HEK293 (cell line): ENCODE results near the gene LDHD.

ENCODE experiments used
- CTCF ChIP-seq: fragments of 450-650 bp; formaldehyde crosslinking; IDR thresholded peaks from 2 replicates; pipeline ENCODE4 v1.5.1; 2016; ENCODE audit warnings: missing biosample characterization, missing genetic modification characterization
- EGR2 ChIP-seq: fragments of 450-650 bp; formaldehyde crosslinking; IDR thresholded peaks from 2 replicates; pipeline ENCODE4 v1.5.1; 2016; ENCODE audit warnings: low read depth, missing biosample characterization, missing genetic modification characterization
- GLIS1 ChIP-seq: fragments of 450-650 bp; formaldehyde crosslinking; IDR thresholded peaks from 2 replicates; pipeline ENCODE4 v1.5.1; 2016; ENCODE audit warnings: missing biosample characterization, missing genetic modification characterization
- KLF17 ChIP-seq: fragments of 450-650 bp; formaldehyde crosslinking; IDR thresholded peaks from 2 replicates; pipeline ENCODE4 v1.5.1; 2016; ENCODE audit warnings: missing biosample characterization, missing genetic modification characterization
- KLF7 ChIP-seq: fragments of 450-650 bp; formaldehyde crosslinking; IDR thresholded peaks from 2 replicates; pipeline ENCODE4 v1.5.1; 2016; ENCODE audit warnings: missing biosample characterization, missing genetic modification characterization, borderline replicate concordance
- PRDM10 ChIP-seq: fragments of 450-650 bp; formaldehyde crosslinking; IDR thresholded peaks from 2 replicates; pipeline ENCODE4 v1.5.1; 2016; ENCODE audit warnings: missing biosample characterization, missing genetic modification characterization
- YY2 ChIP-seq: fragments of 450-650 bp; formaldehyde crosslinking; IDR thresholded peaks from 2 replicates; pipeline ENCODE4 v1.5.1; 2016; ENCODE audit warnings: missing biosample characterization, missing genetic modification characterization
- ZBTB10 ChIP-seq: fragments of 450-650 bp; formaldehyde crosslinking; IDR thresholded peaks from 2 replicates; pipeline ENCODE4 v1.5.1; 2016; ENCODE audit warnings: missing biosample characterization, missing genetic modification characterization
- ZBTB17 ChIP-seq: fragments of 450-650 bp; formaldehyde crosslinking; IDR thresholded peaks from 2 replicates; pipeline ENCODE4 v1.5.1; 2016; ENCODE audit warnings: missing biosample characterization, missing genetic modification characterization
- ZBTB8A ChIP-seq: fragments of 450-650 bp; formaldehyde crosslinking; IDR thresholded peaks from 2 replicates; pipeline ENCODE4 v1.5.1; 2016; ENCODE audit warnings: missing biosample characterization, missing genetic modification characterization
- ZNF10 ChIP-seq: fragments of 450-650 bp; formaldehyde crosslinking; IDR thresholded peaks from 2 replicates; pipeline ENCODE4 v1.5.1; 2017; ENCODE audit warnings: missing biosample characterization, missing genetic modification characterization
- ZNF175 ChIP-seq: fragments of 450-650 bp; formaldehyde crosslinking; IDR thresholded peaks from 2 replicates; pipeline ENCODE4 v1.5.1; 2016; ENCODE audit warnings: missing biosample characterization, missing genetic modification characterization
- ZNF2 ChIP-seq: fragments of 450-650 bp; formaldehyde crosslinking; IDR thresholded peaks from 2 replicates; pipeline ENCODE4 v1.5.1; 2016; ENCODE audit warnings: missing biosample characterization, missing genetic modification characterization
- ZNF324 ChIP-seq: fragments of 450-650 bp; formaldehyde crosslinking; IDR thresholded peaks from 2 replicates; pipeline ENCODE4 v1.5.1; 2016; ENCODE audit warnings: missing biosample characterization, missing genetic modification characterization
- ZNF423 ChIP-seq: fragments of 450-650 bp; formaldehyde crosslinking; IDR thresholded peaks from 2 replicates; pipeline ENCODE4 v1.5.1; 2016; ENCODE audit warnings: missing biosample characterization, missing genetic modification characterization
- ZNF501 ChIP-seq: fragments of 450-650 bp; formaldehyde crosslinking; IDR thresholded peaks from 2 replicates; pipeline ENCODE4 v1.5.1; 2016; ENCODE audit warnings: missing biosample characterization, missing genetic modification characterization
- ZNF514 ChIP-seq: fragments of 450-650 bp; formaldehyde crosslinking; IDR thresholded peaks from 2 replicates; pipeline ENCODE4 v1.5.1; 2016; ENCODE audit warnings: missing biosample characterization, missing genetic modification characterization
- ZNF560 ChIP-seq: fragments of 450-650 bp; formaldehyde crosslinking; IDR thresholded peaks from 2 replicates; pipeline ENCODE4 v1.5.1; 2017; ENCODE audit warnings: missing biosample characterization, missing genetic modification characterization, borderline replicate concordance
- ZNF561 ChIP-seq: fragments of 450-650 bp; IDR thresholded peaks from 2 replicates; pipeline ENCODE4 v1.5.1; 2018; ENCODE audit warnings: missing biosample characterization, missing genetic modification characterization, borderline replicate concordance
- ZNF600 ChIP-seq: fragments of 450-650 bp; formaldehyde crosslinking; IDR thresholded peaks from 2 replicates; pipeline ENCODE4 v1.5.1; 2016; ENCODE audit warnings: missing biosample characterization, missing genetic modification characterization
- ZNF76 ChIP-seq: fragments of 450-650 bp; formaldehyde crosslinking; IDR thresholded peaks from 2 replicates; pipeline ENCODE4; 2016; ENCODE audit warnings: low read depth, missing biosample characterization, missing genetic modification characterization, borderline replicate concordance
- TF ChIP-seq, protein P1 (sequence below): fragments of 450-650 bp; formaldehyde crosslinking; IDR thresholded peaks from 2 replicates; pipeline ENCODE4 v1.5.1; 2016; ENCODE audit warnings: missing biosample characterization, missing genetic modification characterization
- TF ChIP-seq, protein P2 (sequence below): fragments of 450-650 bp; formaldehyde crosslinking; IDR thresholded peaks from 2 replicates; pipeline ENCODE4 v1.5.1; 2016; ENCODE audit warnings: missing biosample characterization, missing genetic modification characterization

LDHD gene

DNA sequence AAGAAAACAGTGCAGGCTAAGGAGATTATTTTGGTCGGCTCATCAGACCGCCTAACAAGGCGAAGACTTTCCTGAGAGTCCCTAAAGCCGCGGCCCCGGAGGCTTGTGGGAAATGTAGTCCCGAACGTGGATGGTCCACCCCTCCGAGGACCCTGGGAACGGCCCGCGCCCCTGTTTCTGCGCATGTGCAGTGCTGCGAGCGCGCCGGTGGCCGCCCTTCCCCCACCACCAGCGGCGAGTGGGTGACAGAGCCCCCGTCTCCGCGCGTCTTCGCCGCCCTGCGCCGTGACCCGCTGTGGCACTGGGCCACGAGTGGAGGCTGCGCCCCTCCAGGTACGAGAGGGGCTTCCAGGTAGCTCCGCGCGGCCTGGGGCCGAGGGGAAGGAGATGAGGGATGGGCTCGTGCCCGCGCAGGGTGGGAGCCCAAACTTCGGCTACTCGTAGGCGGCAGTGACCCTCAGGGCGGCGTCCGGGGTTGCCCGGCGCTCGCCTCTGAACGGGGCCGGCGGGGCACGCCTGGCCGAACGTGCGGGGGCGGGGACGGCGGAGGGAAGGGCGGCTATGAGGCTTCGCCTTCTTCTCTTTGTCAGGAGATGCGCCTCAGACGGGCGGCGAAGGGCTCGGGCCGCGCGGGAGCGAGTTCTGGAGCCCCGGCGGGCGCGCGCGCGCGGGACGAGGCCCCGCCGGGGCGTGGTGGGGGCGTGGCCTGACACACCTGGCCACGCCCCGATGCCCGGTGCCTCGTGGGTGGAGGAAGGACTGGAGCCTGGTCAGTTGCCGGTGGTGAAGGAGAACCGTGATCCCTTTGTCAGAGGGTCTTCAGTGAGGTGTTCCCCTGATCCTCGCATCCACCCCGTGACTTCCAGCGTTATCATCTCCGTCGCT lies 32.0 kb upstream of the LDHD start, which contains the start of gene ZFP1 (continued):
- TF ChIP-seq CTCF (tag by site-specific recombination) = peak; percentile 47
- TF ChIP-seq, protein P1, sequence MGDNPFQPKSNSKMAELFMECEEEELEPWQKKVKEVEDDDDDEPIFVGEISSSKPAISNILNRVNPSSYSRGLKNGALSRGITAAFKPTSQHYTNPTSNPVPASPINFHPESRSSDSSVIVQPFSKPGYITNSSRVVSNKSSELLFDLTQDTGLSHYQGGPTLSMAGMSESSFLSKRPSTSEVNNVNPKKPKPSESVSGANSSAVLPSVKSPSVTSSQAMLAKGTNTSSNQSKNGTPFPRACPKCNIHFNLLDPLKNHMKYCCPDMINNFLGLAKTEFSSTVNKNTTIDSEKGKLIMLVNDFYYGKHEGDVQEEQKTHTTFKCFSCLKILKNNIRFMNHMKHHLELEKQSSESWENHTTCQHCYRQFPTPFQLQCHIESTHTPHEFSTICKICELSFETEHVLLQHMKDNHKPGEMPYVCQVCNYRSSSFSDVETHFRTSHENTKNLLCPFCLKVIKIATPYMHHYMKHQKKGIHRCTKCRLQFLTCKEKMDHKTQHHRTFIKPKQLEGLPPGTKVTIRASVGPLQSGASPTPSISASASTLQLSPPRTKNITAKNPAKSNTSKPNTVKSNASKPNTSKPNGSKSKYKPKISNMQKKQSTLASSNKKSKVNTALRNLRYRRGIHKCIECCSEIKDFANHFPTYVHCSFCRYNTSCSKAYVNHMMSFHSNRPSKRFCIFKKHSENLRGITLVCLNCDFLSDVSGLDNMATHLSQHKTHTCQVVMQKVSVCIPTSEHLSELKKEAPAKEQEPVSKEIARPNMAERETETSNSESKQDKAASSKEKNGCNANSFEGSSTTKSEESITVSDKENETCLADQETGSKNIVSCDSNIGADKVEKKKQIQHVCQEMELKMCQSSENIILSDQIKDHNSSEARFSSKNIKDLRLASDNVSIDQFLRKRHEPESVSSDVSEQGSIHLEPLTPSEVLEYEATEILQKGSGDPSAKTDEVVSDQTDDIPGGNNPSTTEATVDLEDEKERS (tag by site-specific recombination) = no peak
- TF ChIP-seq ZNF501 (tag by site-specific recombination) = peak; percentile 91
- TF ChIP-seq KLF7 (tag by site-specific recombination) = peak; percentile 80; the same call in 1 of the 2 replicates
- TF ChIP-seq ZNF600 (tag by site-specific recombination) = no peak
- TF ChIP-seq GLIS1 (tag by site-specific recombination) = peak; percentile 53; the same call in 1 of the 2 replicates
- TF ChIP-seq, protein P2, sequence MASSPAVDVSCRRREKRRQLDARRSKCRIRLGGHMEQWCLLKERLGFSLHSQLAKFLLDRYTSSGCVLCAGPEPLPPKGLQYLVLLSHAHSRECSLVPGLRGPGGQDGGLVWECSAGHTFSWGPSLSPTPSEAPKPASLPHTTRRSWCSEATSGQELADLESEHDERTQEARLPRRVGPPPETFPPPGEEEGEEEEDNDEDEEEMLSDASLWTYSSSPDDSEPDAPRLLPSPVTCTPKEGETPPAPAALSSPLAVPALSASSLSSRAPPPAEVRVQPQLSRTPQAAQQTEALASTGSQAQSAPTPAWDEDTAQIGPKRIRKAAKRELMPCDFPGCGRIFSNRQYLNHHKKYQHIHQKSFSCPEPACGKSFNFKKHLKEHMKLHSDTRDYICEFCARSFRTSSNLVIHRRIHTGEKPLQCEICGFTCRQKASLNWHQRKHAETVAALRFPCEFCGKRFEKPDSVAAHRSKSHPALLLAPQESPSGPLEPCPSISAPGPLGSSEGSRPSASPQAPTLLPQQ (tag by site-specific recombination) = peak; percentile 81
- peak; percentile 65 for TF ChIP-seq ZBTB17
- TF ChIP-seq ZNF10 (tag by site-specific recombination) = peak; percentile 98
- TF ChIP-seq KLF17 (tag by site-specific recombination) = peak; percentile 75; the same call in 1 of the 2 replicates
- TF ChIP-seq PRDM10 (tag by site-specific recombination) = peak; percentile 63
- TF ChIP-seq ZNF423 (tag by site-specific recombination) = 0 out of 2 replicates have a peak, but pooled peaks have one; percentile 23
- no peak for TF ChIP-seq ZNF175 (tag by site-specific recombination)
- no peak for TF ChIP-seq ZNF560 (tag by site-specific recombination)
- peak; percentile 62 for TF ChIP-seq ZBTB10 (tag by site-specific recombination)
- TF ChIP-seq ZNF76 (tag by site-specific recombination) = peak; percentile 95
- peak; percentile 90 for TF ChIP-seq ZNF324 (tag by site-specific recombination)
- peak; percentile 55; the same call in 1 of the 2 replicates for TF ChIP-seq YY2 (tag by site-specific recombination)
- TF ChIP-seq ZNF561 = peak; percentile 99
- peak; percentile 89 for TF ChIP-seq EGR2 (tag by site-specific recombination)
- TF ChIP-seq ZBTB8A (tag by site-specific recombination) = peak; percentile 97
- peak; percentile 83 for TF ChIP-seq ZNF2 (tag by site-specific recombination)
- no peak for TF ChIP-seq ZNF514 (tag by site-specific recombination)
